ENCODE data around the gene DTNBP1. TPM values are rescaled to one million over a fixed set of nuclear protein-coding genes. Genes with fewer than 3 reads are reported as not detected.
A peak's percentile ranks its signal among the peaks of the same experiment; 100 is the strongest.

Gene DTNBP1
- total RNA-seq, 1 donor from 2014 or later, result 19.2 TPM

GRCh38 chr6:15527838-15528617 lies 134.8 kb downstream of the DTNBP1 start:
- no peak for TF ChIP-seq CTCF (IDR thresholded peaks at IDR 0.05; ENCODE audit: borderline replicate concordance)
- Histone ChIP-seq H3K36me3 (peaks cover 36% of the 10 kb centered on the region), H3K4me1 (peaks cover 8% of the 10 kb centered on the region), H3K27ac (replicated peaks) (no peak overlapping the region), H3K27me3 (ENCODE audit: low read depth) (no peaks in the 10 kb centered on the region), H3K4me3 (no peak overlapping the region), H3K9me3 (replicated peaks) (no peaks in the 10 kb centered on the region)
- DNase-seq, result no peak
- intact Hi-C loops (cut with micrococcal nuclease), result no loop called here

GRCh38 chr6:15526212-15526701 lies 136.6 kb downstream of the DTNBP1 start:
- TF ChIP-seq CTCF (IDR thresholded peaks at IDR 0.05; ENCODE audit: borderline replicate concordance), result no peak
- Histone ChIP-seq H3K27ac (replicated peaks) (no peak overlapping the region), H3K27me3 (ENCODE audit: low read depth) (no peaks in the 10 kb centered on the region), H3K9me3 (replicated peaks) (no peaks in the 10 kb centered on the region), H3K4me3 (no peak overlapping the region), H3K36me3 (peaks cover 46% of the 10 kb centered on the region), H3K4me1 (peaks cover 18% of the 10 kb centered on the region)
- intact Hi-C loops (cut with micrococcal nuclease), result no loop called here
- DNase-seq, result no peak

- no peak for TF ChIP-seq CTCF (IDR thresholded peaks at IDR 0.05; ENCODE audit: borderline replicate concordance)
- no peaks in the 10 kb centered on the region for H3K9me3 ChIP-seq (replicated peaks)
- H3K27ac ChIP-seq (replicated peaks), result no peak overlapping the region
- H3K4me3 ChIP-seq, result no peak overlapping the region
- peaks cover 18% of the 10 kb centered on the region for H3K4me1 ChIP-seq
- no peaks in the 10 kb centered on the region for H3K27me3 ChIP-seq (ENCODE audit: low read depth)
- intact Hi-C loops (cut with micrococcal nuclease), result no loop called here
- H3K36me3 ChIP-seq, result peaks cover 59% of the 10 kb centered on the region
- DNase-seq, result no peak
Observed at GRCh38 chr6:15524861-15525401, 137.9 kb downstream of the DTNBP1 start.

- Histone ChIP-seq H3K4me1 (peaks cover 18% of the 10 kb centered on the region), H3K27me3 (ENCODE audit: low read depth) (no peaks in the 10 kb centered on the region), H3K9me3 (replicated peaks) (no peaks in the 10 kb centered on the region), H3K36me3 (peaks cover 67% of the 10 kb centered on the region), H3K4me3 (no peak overlapping the region), H3K27ac (replicated peaks) (peak overlapping the region; percentile 47)
- intact Hi-C loops (cut with micrococcal nuclease), result no loop called here
- no peak for DNase-seq
- no peak for TF ChIP-seq CTCF (IDR thresholded peaks at IDR 0.05; ENCODE audit: borderline replicate concordance)
Observed at GRCh38 chr6:15523679-15524630, 138.9 kb downstream of the DTNBP1 start.

GRCh38 chr6:15522856-15523529 lies 139.8 kb downstream of the DTNBP1 start:
- peak overlapping the region; percentile 47 for H3K27ac ChIP-seq (replicated peaks)
- TF ChIP-seq CTCF (IDR thresholded peaks at IDR 0.05; ENCODE audit: borderline replicate concordance), result no peak
- H3K4me3 ChIP-seq, result no peak overlapping the region
- intact Hi-C loops (cut with micrococcal nuclease), result no loop called here
- no peaks in the 10 kb centered on the region for H3K9me3 ChIP-seq (replicated peaks)
- no peak for DNase-seq
- no peaks in the 10 kb centered on the region for H3K27me3 ChIP-seq (ENCODE audit: low read depth)
- peaks cover 67% of the 10 kb centered on the region for H3K36me3 ChIP-seq
- peaks cover 18% of the 10 kb centered on the region for H3K4me1 ChIP-seq

Measured in left ventricle myocardium inferior (tissue), 1 donor.